ENCODE measurements around the gene NUDT22.

NUDT22 gene

DNA sequence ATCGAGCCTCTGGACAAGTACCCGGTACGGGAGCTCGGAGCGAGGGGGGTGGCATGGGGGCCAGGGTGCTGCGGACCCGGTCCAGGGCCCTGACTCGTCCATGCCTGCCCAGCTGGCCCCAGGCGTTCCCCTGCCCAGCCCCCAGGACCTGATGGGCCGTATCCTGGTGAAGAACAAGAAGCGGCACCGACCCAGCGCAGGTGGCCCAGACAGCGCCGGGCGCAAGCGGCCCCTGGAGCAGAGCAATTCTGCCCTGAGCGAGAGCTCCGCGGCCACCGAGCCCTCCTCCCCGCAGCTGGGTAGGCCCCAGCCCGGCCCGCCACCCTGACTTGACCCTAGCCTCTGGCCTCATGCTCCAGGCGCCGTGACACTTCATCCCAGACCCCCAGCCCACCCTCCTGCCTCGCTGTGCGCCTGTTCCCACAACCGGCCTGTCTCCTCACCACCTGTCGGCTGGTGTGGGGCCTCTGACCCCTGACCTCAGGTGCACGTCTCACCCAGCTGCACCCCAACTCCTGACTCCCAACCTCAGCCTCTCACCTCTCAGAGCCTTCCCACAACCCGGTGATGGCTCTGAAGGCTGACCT is 33.0 kb downstream of the NUDT22 start:
- no peak for DNase-seq

DNA sequence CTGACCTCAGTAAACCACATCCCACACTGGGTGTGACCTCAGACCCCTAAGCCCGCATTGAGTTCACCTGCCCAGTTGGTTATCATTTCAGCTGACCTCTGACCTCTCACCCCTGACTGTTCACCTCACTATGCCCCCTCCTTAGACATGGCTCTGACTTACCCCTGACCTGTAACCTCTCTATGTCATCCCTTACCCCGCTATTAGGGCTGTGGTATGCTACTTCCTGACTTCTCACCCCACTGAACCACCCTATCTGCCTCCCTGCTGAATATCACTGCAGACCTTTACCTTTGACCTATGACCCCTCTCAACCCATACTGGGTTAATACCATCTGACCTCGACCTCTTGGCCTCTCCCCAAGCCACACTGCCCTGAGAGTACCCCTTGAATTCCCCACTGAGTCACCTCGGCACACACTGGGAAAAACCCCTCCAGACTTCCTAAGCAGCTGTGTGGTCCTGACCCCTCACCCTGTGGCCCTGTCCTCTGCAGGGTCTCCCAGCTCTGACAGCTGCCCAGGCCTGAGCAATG is 33.5 kb downstream of the NUDT22 start:
- DNase-seq, result no peak

DNA sequence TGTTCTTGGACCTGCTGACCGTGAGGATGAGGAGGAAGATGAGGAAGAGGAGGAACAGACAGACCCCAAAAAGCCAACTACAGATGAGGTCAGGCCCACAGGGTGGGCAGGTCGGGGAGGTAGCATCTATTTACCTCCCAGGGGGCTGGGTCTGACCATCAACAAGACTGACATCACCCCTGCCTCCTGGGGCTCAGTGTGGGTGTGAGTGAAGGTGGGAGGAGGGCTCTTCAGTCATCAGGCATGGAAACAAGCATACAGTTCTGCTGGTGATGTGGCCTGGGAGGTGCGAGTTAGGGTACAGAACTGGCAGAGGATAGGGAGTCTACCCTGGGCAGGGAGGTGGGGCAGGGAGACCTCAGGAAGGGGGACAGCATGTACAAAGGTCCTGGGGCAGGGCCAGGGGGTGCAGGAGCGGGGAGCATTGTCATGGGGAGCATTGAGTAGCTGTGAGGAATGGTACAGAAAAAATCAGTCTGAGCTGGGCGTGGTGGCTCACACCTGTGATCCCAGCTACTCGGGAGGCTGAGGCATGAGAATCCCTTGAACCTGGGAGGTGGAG is 34.2 kb downstream of the NUDT22 start:
- no peak for DNase-seq

DNA sequence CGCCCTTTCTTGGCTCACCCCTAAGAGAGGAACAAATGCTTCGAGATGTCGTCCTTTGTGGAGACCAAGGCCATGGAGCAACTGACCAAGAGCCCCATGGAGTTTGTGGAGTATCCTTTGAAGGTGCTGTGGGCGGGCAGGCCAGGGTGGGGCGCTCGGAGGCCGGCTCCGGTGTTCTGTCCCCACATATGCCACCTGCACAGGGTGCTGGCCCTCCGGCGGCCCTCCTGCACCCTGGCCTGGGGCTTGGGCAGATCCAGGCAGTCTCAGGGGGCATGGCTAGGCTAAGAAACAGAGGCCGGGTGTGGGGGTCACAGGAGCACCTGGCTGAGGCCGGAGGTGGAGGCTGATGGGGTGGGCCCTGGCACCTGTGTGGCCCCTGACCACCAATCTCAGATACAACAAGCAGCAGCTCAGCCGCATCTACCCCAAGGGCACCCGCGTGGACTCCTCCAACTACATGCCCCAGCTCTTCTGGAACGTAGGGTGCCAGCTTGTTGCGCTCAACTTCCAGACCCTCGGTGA is 35.5 kb downstream of the NUDT22 start:
- no peak for DNase-seq

DNA sequence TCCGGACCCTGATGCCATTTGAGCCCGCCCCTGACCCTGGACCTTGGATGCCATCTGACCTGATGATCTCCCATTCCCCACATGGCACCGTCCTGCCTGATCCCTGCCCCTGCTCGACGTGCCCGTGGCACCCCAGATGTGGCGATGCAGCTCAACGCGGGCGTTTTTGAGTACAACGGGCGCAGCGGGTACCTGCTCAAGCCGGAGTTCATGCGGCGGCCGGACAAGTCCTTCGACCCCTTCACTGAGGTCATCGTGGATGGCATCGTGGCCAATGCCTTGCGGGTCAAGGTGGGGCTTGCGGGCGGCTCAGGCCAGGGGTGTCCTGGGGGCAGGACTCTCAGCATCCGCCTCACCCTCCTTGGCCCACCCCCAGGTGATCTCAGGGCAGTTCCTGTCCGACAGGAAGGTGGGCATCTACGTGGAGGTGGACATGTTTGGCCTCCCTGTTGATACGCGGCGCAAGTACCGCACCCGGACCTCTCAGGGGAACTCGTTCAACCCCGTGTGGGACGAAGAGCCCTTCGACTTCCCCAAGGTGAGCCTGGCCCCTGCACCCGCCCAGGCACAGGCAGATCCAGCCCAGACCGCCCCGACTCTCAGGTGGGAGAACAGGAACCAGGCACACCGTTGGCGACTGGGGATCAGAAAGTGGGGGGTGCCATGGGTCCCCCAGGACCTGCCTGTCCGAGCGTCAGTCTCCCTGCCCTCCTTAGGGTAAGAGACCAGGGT is 36.4 kb downstream of the NUDT22 start:
- DNase-seq, result no peak

DNA sequence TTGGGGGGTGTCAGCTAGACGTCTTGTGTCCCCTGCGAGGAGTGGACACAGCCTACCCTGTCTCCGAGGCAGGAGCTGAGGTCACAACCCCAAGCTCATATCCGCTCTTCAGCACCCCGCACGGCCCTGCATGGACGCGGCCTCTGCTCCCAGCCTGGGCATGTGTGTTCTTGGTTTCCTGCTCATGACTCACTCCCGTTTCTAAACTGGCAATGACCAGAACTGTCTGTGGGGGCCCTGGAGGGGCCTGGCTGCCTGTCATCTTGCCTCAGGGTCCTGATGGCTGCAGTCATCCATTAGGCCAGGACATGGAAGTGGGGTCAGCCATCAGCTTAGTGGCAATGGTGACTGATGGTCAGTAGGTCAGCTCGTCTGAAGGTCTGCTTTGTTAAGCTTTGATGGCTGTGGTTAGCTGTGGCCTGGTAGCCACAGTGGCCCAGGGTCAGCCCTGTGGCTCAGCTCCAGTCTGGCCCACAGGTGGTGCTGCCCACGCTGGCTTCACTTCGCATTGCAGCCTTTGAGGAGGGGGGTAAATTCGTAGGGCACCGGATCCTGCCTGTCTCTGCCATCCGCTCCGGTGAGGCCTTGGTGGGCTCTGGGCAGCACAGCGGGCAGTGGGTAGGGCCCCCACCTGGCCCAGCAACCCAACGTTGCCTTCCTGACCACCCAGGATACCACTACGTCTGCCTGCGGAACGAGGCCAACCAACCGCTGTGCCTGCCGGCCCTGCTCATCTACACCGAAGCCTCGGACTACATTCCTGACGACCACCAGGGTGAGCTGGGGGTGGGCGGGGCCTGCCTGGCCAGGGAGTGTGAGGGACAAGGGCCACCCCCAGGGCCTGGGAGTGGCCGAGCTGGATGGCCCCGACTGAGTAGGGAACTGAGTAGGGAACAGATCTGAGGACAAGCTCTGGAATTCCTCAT is 37.2 kb downstream of the NUDT22 start:
- no peak for DNase-seq

DNA sequence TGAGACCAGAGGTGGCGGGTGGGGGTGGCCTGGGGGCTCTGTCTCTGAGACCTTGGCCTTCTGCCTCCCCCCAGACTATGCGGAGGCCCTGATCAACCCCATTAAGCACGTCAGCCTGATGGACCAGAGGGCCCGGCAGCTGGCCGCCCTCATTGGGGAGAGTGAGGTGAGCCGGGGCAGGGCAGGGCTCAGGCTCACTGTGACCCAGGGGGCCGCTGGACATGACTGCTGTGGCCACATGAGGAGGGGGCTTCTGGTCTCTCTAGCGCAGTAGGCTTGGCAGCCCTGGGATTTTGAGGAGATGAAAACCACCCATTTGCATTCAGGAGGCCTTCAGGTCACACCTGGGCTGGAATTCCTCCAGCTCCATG is 37.9 kb downstream of the NUDT22 start:
- DNase-seq, result no peak

DNA sequence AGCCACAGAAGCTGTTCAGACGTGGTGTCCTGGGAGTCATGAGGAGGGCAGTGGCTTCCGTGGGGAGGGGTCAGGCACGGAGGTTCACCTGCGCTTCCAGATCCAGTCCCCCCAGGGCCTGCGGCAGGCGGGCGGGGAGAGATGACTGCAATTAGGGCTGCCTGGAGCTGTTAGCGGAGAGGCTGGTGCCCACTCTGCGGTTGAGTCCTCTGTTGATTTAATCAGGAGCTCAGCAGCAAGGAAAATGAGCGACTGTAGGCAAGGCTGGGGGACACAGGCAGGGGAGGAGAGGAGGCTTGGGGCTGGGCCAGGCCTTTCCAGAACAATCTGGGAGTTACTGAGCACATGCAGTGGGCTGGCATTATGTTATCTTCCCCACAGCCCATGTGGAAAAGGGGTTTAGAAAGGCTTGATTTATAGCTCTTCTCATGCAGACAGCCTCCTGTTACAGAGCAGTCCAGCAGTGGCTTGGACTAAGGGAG is 38.3 kb downstream of the NUDT22 start:
- DNase-seq, result no peak

DNA sequence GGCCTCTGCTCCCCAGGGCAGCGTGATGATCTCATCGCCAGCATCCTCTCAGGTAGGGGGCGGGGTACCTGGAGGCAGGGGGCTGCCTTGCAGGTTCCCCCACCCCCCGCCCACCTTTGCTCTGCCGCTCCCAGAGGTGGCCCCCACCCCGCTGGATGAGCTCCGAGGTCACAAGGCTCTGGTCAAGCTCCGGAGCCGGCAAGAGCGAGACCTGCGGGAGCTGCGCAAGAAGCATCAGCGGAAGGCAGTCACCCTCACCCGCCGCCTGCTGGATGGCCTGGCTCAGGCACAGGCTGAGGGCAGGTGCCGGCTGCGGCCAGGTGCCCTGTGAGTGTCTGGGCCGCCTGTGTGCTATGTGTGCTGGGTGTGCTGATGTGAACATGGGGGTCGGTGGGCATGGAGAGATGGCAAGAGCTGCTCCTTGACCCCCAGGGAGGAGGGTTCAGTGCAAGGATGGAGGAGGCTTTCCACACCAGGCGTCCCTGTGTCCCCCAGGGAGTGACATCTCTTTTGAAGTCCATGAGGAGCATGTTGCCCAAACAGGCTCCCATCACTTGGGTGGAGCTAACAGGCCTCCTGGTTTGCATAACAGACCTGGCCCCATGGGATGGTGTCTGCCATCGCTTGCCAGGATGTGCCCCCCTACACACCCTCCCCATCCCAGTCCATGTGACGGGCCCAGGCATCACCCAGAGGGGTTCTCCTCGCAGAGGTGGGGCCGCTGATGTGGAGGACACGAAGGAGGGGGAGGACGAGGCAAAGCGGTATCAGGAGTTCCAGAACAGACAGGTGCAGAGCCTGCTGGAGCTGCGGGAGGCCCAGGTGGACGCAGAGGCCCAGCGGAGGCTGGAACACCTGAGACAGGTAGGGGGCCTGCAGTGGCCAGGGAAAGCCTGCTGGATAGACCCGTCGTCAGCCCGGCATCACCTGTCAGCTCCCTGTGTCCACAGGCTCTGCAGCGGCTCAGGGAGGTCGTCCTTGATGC is 39.4 kb downstream of the NUDT22 start:
- DNase-seq, result no peak

DNA sequence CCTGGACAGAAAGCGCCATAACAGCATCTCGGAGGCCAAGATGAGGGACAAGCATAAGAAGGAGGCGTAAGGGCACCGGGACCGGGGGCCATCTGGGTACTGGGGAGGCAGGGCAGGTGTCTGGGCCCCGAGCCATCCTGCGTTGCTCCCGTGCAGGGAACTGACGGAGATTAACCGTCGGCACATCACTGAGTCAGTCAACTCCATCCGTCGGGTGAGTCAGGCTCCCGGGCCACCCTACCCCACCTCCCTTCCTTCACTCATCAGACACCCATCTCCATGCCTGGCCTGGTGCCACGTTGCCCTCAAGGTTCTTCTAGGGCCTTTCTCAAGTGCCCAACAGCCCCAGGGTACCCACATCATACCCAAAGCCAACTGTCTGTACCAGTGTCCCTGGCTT is 40.3 kb downstream of the NUDT22 start:
- DNase-seq, result no peak

DNA sequence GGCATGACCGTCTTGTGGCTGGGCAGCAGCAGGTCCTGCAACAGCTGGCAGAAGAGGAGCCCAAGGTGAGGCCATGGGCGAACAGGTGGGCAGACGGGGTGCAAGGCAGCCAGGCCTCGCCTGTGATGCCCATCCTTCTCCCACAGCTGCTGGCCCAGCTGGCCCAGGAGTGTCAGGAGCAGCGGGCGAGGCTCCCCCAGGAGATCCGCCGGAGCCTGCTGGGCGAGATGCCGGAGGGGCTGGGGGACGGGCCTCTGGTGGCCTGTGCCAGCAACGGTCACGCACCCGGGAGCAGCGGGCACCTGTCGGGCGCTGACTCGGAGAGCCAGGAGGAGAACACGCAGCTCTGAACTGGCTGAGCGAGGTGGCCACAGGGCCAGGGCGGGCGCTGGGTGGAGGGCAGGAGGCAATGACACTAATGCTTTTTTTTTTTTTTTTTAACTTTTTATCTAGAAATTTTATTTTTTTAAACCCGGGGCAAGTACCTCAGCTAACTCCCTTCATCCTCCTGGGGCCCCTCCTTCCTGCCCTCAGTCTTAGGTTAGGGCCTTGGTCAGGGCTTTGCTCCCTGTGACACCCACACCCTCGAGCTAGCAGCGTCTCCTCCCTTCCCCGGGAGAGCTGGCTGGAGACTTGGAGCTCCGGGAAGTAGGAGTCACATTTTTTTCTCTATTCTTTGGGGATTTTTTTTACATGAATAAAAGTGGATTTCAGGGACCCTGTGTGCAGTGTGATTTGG is 41.3 kb downstream of the NUDT22 start:
- no peak for DNase-seq

DNA sequence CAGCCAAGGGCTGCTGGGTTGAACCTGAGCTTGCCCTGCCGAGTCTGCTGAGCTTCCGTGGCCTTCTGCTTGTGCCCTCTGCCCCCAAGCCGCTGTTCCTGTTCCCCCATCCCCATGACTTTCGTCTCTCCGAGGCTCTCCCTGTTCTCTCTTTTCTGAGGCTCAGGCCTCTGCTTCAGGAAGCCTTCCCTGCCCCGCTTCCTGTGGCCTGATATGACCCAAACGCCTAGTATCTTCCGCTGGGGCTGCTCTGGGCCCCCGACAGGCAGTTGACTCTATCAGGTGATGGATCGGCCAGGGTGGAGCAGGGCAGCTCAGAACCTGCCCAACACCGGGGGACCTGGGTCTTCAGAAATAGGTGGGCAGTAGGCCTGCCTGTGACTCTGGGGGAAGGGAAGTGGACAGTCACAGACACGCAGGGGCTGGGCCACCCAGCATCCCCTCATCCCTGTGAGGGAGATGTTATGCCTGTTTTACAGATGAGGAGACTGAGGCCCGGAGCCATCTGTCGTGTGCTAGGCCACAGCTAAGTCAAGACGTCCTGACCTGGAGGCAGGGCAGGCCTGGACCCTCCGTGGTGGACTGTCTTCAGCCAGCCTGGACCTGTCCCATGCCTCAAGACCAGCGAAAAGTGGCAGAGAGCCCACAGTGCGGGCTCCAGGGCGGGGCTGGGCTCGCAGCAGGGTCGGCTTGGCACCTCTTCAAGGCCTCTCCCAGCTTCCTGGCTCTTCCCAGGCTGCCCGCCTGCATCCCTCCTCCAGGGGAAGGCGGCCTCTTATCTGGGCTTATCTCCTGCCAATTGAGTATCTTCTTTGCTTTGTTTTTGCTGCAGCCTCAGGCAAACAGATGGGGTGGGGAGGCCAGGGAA is 42.2 kb downstream of the NUDT22 start:
- no peak for DNase-seq

DNA sequence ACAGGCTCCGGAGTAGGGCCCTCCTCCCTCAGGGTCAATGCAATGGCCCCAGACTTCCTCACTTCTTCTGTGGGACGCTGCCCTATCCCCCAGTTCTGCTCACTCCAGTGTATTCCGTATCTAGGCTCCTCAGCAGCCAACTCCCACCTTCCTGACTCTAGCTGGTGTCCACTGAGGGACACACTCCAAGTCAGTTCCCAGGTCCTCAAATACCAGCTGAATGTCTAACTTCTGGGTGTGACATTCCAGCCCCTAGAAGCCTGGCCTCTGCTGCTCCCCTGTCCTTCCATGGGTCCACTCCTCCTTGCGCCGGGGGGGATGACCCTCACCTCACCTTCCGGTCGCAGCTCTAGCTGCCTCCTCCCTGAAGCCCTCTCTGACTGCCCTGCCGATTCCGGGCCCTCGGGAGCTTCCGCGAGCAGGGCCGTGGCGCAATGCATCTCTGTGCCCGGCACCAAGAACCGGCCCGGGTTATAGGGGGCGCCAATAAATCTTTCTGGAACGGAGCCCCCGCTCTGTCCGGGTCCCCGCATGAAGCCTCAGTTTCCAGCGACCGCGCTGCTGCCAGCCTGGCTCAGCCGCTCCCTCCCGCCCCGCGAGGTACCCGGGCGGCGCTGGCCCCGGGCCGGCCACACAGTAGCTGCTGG is 42.9 kb downstream of the NUDT22 start:
- DNase-seq, result peak; percentile 29

DNA sequence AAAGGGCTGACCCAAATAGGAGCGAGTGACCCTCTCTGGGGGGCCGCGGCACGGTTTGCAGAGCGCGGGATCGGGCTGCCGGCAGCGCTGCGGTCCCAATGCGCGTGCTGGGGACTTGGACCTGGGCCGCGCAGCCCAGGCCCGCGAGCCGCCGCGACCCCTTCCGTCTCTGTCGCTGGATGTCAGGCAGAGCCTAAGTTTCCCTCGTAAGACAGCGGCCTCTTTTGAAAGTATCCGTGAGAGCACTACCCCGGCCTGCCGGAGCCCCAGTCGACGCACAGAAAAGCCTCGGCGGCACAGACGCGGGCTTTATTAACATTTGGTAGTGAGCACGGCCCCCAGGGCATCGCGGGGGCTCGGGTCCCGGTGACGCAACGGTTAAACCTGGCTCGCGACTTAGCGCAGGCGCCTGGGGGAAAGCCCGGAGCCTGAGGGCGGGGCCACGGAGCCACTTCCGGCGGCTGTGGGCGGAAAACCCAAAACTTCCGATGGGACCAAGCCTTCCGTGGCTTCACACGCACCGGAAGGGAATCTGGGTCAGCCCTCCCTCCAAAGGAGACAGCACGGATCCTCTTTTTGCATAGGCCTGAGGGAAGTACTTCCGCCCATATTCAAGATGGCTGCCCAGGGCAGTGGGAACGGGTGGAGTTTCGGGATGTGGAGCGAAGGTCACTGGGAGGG is 43.6 kb downstream of the NUDT22 start:
- DNase-seq, result peak; percentile 97

DNA sequence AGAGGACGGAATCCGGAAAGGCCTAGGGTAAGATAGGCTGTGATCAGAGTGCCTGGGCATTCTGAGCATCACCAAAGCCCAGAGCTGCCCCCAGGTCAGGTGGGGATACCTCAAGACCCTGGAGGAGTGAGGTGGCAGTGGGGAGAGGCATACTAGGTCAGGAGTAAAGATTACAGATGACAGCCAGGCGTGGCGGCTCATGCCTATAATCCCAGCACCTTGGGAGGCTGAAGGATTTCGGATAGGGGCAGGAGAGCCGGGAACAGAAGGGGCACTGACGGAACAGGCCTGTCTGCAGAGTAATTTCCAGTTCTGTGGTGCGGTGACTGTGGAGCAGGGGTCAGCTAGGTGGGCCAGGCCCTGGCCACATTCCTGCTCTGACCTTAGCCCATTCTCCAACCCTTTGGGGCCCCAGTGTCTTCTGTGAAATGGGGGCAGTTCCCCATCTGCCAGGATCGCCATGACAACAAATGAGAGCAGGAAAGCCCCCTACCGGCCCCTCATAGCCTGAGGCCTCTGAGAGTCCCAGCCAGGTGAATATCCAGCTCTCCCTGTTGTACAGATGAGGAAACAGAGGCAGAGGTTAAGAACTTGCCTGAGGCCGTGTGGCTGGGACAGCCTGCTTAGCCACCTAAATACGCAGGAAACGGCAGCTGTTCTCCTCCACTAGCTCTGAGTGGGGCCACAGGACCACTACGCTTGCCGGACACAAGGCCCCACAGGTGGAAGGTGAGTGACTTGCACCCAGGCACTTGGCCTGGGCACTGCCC is 49.1 kb downstream of the NUDT22 start:
- DNase-seq, result no peak

DNA sequence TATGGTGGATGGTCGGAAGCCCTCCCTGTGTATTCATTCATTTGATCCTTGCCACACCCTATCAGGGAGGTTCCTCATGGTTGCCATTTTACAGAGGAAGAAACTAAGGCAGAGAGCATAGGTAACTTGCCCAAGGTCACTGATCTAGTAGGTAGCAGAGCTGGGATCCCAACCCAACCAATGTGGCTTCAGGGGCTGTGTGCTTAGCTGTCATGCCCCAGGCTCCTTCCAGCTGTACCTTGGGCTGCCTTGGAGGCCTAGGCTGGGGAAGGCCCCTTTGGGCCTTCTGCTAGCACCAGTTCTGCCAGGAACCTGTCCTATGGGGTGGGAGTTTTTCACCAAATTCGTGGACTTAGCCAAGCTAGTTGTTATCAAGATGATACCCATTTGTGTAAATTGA is 49.8 kb downstream of the NUDT22 start:
- DNase-seq, result no peak

DNA sequence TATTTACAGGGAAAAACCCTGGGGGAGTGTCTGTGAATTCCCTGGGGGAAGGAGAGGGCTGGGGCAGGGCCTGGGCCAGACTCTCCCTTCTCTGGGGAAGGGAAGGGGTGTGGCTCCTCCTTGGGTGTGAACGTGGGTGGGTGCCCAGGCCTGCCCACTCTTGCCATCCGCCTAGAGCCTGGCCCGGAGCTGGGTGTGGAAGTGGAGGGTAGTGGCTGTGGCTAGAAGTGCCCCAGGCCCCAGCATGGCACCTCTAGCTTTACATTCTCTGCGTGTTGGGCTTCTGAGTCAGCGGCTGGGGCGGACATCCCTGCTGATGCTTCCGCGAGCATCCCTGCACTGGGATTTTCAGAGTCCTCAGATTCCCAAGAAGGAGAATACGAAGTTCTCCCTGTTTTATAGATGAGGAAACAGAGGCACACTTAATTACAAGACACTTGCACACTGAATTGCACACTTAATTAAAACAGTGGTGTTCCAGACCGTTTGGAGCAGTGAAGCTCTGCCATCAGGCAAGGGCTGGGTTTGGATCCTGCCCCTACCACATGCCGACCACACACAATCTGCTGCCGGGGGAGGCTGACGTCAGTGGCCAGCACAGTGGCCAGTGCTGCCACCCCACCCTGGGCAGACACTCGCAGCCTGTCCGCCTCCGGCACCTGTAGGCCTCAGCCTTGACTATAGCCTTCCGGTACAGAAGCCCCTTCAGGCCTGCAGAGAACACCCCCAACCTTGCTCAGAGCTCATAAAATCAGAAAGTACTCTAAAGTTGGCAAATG is 50.8 kb downstream of the NUDT22 start:
- DNase-seq, result no peak
